NCI-H2107 (cell line): ENCODE measurements around the gene COL4A5.
"Not testable (repeated sequence)": the region's sequence is repeated elsewhere in the genome, so short reads cannot be mapped to it uniquely, and the experiment has no call there.

ENCODE experiments used
- DNase-seq: peaks from one replicate; lab custom pipeline; 2025; lab: John Stamatoyannopoulos, UW

COL4A5 gene

DNA sequence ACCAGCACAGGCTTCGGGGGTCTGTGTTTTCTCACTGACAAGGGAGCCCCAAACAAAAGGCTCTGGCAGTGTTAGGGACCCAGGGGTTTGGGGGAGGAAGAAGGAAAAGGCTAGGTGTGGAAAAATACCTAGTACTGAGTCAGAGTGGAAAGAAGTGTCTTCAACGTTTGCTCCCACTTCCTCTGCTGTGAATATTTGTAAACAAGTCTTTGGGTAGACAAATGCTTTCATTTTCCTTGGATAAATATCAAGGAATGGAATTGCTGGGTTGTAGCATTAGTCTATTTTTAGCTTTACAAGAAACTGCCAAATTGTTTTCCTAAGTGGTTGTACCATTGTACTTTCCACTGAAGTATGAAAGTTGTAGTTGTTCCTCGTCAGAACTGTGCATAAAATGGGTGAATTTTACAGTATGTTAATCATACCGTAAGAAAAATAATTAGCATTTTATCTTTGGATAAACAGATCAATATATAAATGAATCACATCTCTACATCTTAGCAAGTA lies 17.4 kb downstream of the COL4A5 start:
- DNase-seq, result no peak

GRCh38 chrX:108464604-108465003 lies 25.0 kb downstream of the COL4A5 start:
- no peak for DNase-seq

GRCh38 chrX:108468486-108468885 lies 28.8 kb downstream of the COL4A5 start:
- no peak for DNase-seq

DNA sequence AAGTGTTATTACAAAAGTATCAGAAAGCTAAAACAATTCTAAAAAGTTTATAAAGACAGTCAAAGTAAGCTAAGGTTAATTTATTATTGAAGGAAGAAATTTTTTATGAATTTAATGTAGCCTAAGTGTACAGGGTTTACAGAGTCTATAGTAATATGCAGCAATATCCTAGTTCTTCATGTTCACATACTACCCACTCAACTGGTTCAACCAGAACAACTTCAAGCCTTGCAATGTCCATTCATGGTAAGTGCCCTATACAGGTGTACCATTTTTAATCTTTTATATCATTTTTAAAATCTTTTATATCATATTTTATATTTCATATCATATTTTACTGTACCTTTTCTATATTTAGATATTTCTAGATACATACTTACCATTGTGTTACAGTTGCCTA lies 34.3 kb downstream of the COL4A5 start:
- DNase-seq, result no peak

- not testable (repeated sequence) for DNase-seq
Observed at GRCh38 chrX:108481528-108481927, 41.9 kb downstream of the COL4A5 start.

DNA sequence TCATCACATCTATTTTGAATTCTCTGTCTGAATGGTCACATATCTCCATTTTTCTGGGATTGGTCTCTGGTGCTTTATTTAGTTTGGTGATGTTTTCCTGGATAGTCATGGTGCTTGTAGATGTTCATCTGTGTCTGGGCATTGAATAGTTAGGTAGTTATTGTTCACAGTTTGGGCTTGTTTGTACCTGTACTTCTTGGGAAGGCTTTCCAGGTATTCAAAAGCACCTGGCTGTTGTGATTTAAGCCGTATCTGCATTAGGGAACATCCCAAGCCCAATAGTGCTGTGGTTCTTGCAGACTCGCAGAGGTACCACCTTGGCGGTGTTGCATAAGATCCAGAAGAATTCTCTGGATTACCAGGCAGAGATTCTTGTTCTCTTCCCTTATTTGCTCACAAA lies 44.6 kb downstream of the COL4A5 start:
- DNase-seq, result no peak

DNA sequence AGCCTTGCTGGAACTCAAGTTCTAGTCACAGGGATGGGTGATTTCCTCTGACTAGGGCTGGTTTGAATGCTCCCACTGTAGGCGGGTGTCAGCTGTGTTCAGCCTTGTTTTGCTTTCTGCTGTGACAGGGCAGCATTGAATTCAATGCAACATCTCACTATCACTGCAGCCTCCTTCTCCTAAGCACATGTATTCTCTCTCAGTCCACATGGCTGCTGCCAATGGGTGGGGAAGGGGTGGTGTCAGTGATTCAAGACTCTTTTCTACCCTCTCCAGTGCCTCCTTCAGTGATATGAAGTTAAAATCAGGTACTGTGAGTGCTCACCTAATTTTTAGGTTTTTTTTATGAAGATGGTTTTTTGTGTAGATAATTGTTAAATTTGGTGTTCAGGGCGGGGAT lies 46.3 kb downstream of the COL4A5 start:
- DNase-seq, result no peak

GRCh38 chrX:108494406-108495090 lies 54.9 kb downstream of the COL4A5 start:
- DNase-seq, result no peak

DNA sequence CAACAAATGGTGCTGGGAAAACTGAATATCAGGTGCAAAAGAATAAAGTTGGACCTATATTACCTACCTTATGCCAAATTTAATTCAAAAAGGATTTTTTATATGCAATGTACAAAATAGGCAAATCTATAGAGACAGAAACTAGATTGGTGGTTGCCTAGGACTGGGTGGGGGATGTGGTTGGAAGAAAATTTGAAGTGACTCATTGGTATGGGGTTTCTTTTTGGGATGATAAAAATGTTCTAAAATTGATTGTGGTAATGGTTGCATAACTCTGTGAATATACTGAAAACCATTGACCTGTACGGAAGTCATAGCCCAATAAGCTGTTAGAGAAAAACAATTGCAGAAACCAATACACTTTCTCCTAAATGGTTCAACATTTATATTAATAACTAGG lies 72.1 kb downstream of the COL4A5 start:
- DNase-seq, result no peak

GRCh38 chrX:108516184-108516583 lies 76.5 kb downstream of the COL4A5 start:
- DNase-seq, result no peak

- no peak for DNase-seq
Observed at GRCh38 chrX:108527724-108528123, 88.1 kb downstream of the COL4A5 start.

DNA sequence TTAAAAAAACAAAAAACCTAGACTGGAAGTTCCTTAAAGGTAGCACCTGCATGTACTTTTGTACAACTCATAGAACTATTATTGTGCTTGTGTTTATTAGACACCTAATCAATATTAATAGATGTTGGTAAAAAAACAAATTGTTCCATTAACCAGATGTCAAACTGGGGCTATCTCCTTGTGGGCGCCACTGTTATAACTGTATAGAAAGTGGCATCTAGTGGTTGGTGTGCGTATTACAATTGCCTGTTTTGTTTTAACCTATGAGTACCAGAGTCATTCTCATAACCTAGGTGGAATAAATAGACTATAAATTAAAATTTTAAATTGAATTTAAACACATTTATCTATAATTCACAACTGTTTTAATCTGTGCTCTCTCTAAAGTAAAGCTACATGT lies 97.4 kb downstream of the COL4A5 start:
- peak; percentile 1 for DNase-seq

DNA sequence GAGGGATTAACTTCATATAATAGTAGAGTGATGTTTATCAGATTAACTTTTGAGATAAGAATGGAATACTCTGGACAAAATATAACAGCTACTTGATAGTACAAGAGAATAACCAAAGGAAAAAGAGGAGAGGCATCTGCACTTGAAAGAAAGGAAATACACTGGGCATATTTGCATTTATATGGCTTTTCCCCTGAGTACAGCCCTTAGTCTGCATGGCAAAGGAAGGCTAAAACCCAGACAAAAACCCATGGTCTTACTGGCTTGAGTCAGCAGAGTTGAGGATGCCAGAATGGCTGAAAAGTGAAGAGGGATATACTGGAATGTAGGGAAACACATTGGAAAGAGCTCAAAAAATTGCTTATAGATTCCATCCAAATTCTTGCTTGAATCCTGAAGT lies 101.6 kb downstream of the COL4A5 start:
- no peak for DNase-seq

GRCh38 chrX:108557580-108557979 lies 117.9 kb downstream of the COL4A5 start:
- no peak for DNase-seq

GRCh38 chrX:108558217-108558616 lies 118.6 kb downstream of the COL4A5 start:
- no peak for DNase-seq

DNA sequence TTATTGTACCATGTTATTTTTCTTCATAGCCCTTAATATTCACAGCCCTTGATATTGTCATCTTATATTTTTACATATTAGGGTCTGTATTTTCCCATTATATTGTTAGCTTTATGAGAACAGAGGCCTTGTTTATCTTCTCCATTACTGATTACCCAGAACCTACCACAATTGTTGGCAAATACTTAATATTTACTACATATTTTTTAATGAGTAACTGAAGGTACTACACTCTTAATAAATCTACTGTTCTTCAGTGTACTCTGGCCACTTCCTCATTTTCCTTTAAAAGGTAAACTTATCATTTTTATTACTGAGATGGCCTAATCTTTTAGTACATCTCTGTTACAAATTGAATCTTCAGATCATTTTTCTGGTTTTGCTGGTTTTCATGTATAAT lies 133.5 kb downstream of the COL4A5 start:
- no peak for DNase-seq

GRCh38 chrX:108582151-108582550 lies 142.5 kb downstream of the COL4A5 start:
- DNase-seq, result no peak

DNA sequence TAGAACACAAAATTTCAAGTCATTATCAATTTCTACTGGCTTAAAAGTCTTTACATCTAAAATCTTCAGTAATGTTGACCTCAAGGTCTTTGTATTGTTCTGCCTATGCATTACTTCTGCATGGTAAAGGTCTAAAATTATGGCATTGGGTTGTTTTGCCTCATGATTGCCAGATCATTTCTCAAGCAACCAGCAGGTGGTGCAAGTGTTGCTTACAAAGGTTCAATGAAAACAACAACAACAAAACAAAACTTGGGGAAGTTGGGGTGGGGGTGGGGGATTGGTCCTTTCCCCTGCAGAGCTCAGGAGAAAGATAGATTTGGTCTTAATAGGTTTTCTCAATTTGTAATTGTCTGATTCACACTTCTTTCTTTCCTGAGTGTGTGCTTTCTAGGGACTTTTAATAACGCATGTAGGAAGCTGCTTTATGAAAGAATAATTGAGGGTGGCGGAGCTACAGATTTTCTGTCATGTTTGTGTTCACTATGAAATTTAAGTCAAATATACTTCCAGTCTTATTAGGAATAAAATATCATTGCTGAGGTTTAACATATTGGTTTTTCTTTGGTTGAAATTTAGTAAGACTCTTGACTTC lies 145.1 kb downstream of the COL4A5 start:
- DNase-seq, result no peak

DNA sequence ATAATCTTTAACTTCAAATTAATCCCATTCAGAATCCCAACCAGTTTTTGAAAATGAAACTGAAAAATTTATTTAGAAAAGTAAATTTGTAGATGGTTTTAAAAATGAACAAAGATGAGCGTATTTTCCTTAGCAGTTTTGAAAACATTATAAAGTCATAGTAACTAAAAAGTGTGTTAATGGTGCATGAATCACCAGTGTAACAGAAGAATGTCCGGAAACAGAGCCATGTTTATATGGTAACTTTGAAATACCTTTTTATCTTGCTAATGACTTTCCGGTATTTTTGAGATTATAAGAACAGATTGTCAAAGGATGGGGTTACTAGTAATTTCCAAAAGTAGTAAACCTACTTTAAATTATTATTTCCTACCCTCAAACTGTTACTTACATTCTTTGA lies 150.9 kb downstream of the COL4A5 start:
- no peak for DNase-seq

GRCh38 chrX:108601276-108601675 lies 161.6 kb downstream of the COL4A5 start:
- no peak for DNase-seq

- no peak for DNase-seq
Observed at GRCh38 chrX:108610141-108610540, 170.5 kb downstream of the COL4A5 start.

- DNase-seq, result no peak
Observed at GRCh38 chrX:108614616-108615015, 175.0 kb downstream of the COL4A5 start.

GRCh38 chrX:108640817-108641216 lies 201.2 kb downstream of the COL4A5 start:
- DNase-seq, result no peak
